ENCODE measurements around the gene ENTPD3.

Gene ENTPD3

DNA sequence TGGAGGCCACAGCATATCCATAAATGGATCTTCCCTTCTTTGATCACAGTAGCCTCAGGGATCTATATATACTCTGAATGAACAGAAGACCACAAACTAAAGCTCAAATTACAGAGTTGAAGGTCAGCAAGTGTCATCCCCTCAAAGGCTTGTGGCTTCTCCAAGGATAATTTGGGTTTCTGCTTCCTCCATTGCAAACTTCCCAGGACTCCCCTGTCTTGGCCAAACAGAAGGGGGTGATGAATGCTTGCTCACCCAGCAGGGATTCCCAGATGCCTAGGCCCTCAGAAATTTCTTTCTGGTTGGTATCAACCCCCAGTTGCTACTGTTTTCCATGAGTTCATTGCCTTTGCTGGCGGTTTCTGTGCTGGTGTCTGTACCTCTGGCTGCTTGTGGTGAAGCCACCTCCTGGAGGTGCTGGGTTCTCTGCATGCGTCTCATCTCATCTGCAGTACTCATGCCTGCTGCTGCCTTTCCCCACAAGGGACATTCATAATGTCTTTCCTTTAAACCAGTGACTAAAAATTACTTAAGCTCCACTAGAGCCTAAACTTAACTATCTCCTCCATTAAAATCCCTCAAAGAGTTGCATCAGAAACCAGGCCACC lies 17.7 kb downstream of the ENTPD3 start:
- no peak for DNase-seq

DNA sequence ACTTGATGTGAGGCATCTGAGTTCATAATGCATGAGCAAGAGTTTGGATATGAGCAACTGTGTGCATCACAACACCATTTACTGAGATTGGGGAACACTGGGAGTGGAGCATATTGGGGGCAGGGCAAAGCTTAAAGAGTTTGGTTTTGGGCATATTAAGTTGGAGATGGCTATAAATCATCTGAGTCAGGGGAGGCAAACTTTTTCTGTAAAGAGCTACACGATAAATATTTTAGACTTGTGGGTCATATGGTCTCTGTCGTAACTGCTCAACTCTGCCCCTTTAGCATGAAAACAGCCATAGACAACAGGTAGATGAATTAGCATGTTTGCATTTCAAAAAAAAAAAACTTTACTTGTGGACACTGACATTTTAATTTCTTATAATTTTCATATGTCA lies 20.0 kb downstream of the ENTPD3 start:
- DNase-seq, result no peak

- DNase-seq, result no peak
Measured at GRCh38 chr3:40407611-40408010, 20.6 kb downstream of the ENTPD3 start.

- DNase-seq, result no peak
Measured at GRCh38 chr3:40414270-40414669, 27.3 kb downstream of the ENTPD3 start.

GRCh38 chr3:40417845-40418543 lies 31.0 kb downstream of the ENTPD3 start:
- no peak for DNase-seq

DNA sequence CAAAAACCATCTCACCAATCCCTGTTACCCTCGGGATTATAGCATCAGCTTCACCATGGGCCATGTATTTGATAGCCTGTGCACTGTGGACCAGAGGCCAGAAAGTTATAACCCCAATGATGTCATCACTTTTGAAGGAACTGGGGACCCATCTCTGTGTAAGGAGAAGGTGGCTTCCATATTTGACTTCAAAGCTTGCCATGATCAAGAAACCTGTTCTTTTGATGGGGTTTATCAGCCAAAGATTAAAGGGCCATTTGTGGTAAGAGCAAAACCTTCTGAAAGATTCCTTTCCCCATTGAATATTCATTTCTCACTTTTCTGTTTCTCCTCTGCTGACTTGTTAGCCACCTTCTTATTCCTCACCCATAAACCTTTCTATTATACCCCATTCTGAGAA lies 35.9 kb downstream of the ENTPD3 start:
- no peak for DNase-seq

- no peak for DNase-seq
Measured at GRCh38 chr3:40427045-40427669, 40.2 kb downstream of the ENTPD3 start.

DNA sequence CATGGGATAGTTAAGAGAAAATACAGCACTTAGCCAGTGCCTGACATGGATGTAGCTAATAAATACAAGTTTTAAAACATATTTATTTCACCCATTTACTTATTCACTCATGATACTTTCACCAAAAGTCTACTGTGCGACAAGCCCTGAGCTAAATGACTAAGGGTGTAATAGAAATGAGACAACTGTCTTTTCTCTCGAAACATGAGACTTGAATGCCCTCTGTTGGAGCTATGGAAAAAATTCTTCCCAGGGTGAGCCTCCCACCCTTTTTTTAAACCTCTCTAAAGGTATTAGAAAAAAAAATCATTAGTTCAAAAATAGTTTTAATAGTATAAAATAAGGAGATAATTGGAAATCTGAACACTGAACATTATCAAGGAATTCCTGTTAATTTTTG lies 45.8 kb downstream of the ENTPD3 start:
- no peak for DNase-seq

GRCh38 chr3:40437889-40438288 lies 50.9 kb downstream of the ENTPD3 start:
- DNase-seq, result no peak

- DNase-seq, result no peak
Measured at GRCh38 chr3:40445062-40445461, 58.1 kb downstream of the ENTPD3 start.

- no peak for DNase-seq
Measured at GRCh38 chr3:40445880-40446279, 58.9 kb downstream of the ENTPD3 start.

DNA sequence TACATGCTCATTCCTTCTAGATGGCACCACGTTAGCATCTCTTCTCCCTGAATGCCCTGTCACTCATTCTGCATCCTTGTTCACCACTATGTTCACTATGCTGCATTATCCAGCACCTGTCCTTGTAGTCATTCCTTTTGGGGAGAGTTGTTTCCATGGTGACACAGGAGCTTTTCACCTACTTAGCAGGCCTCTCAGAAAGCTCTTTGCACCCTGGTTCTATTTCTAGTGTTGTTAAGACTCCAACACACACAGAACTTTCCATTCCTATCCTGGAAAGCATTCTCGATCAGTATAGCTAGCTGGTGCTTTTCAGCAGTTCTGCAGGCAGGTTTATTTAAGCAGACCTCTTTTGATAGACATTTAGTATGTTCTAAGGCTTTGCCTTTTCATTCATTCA lies 63.5 kb downstream of the ENTPD3 start:
- no peak for DNase-seq

GRCh38 chr3:40451551-40451950 lies 64.6 kb downstream of the ENTPD3 start:
- DNase-seq, result no peak

GRCh38 chr3:40452057-40452456 lies 65.1 kb downstream of the ENTPD3 start:
- no peak for DNase-seq

- DNase-seq, result peak in 1 of 56 donors; percentile 14
Measured at GRCh38 chr3:40452562-40452875, 65.5 kb downstream of the ENTPD3 start.

DNA sequence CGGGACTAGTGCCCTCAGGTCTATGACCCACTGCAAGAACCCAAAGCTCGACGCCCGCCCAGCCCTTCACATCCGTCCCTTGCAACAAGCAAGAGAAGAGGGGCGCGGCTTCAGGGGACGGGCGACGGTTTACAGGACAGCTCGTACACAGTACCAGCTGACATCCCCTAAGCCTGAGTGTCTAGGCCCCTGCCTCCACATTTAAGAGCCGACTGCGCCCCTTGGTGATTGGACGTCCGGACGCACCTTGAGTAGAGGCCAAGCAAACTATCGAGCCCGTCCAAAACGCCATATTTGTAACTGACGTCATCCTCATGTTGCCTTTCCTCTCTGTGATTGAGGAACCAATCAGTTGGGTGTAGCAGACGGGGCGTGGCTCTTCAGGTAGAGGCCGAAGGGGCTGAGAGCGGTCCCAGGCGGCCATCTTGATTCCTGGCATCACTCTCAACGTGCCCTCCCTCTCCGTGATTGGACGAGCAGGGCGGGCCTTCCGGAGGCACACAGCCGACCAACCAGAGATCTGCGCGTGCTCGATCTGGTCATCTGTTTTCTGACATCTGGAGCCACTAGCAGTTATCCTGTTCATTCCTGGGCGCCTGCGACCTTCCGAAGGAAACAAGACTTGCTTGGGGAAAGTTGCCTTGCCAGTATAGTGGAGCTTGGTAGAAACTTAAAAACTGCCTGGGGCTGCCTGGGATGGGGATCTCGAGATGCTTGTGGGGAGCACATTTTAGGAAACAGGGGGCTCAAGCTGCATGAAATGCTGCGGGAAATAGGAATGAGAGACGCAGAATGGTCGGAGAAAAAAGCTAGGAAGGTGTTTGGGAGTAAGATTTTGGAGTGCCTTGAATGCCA lies 66.1 kb downstream of the ENTPD3 start:
- DNase-seq, result peak; percentile 68 to 99 (median 94)

DNA sequence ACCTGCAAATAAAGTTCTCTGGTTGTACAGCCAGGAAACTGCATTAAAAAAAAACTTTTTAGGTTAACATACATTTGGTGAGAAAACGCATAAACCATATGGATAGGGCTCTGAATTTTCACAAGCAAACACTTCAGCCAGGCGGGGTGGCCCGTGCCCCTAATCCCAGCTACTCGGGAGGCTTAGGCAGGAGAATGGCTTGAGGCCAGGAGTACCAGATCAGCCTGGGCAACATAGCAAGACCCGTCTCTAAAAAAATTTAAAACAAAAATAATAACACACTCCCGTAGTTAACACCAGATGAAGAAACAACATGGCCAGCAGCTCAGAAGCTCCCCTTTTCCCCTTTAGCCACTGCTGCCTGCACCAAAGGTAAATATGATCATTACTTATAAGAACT lies 66.9 kb downstream of the ENTPD3 start:
- DNase-seq, result no peak

DNA sequence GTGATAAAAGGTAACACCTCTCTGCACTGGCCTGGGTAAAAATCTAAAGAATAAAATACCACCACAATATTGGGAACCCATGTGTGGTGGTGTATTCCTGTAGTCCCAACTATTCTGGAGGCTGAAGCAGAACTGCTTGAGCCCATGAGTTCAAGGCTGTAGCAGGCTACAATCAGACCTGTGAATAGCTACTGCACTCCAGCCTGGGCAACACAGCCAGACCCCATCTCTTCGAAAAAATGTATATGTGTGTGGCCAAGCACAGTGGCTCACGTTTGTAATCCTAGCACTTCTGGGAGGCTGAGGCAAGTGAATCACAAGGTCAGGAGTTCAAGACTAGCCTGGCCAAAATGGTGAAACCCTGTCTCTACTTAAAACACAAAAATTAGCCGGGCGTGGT lies 68.3 kb downstream of the ENTPD3 start:
- no peak for DNase-seq

GRCh38 chr3:40456279-40456939 lies 69.4 kb downstream of the ENTPD3 start:
- DNase-seq, result no peak

DNA sequence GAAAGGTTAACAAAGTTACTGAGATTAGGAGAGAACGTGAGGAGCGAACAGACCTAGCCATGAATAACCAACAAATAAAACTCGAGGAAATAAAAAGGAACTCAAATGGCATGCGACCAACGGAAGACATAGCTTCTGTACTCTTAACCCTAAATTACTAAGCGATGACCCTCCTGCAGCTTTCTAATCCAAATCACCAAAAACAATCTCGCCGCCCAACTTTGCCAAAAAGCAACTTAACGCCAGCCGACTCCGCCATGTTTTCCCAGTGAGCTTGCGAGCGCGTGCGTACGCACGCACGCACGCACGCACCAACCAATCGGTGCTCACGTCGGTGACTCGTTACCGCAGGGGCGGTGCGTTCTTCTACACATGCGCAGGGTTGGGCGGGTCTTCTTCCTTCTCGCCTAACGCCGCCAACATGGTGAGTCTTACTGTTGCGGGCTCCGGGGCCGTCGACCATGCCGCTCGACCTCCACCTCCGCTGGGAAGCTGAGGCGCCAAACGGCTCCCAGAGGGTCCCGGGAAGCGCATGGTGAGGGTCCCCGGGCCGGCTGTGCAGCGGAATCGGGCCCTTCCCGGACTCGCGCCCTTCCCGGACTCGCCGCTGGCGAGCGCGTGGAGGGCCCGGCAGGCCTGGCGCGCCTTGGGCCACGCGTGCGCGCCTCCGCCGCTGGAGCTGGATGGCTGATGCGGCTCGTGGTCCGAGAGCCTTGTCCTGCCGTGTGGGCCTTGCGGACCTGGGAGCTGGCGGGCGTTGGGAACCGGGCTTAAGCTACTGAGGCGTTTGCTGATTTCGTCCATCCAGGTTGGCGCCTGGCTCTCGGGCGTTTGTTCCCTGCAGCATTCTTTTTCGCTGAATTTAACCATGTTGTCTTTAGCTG lies 70.2 kb downstream of the ENTPD3 start, which contains the start of gene RPL14:
TSS of gene RPL14 (plus strand) at position 400 of the 884 bp plus-strand sequence. CDS start at position 533, 133 bp downstream.
- peak; percentile 56 to 97 (median 93) for DNase-seq

Data from amygdala (tissue), 56 donors.